Neural cell (in vitro differentiated cells): ENCODE results near the gene HOXA1. TPM values are rescaled to one million over a fixed set of nuclear protein-coding genes. Genes with fewer than 3 reads are reported as not detected.

Experiments
- H2AFZ ChIP-seq: fragments of 200-600, 300-800 bp; sonication (generic), shearing (Covaris generic); 2 replicates; pipeline ENCODE4 v1.6.0; 2014; ENCODE audit warnings: low read depth, mild to moderate bottlenecking, antibody characterized with exemption, low read length, moderate library complexity
- H3F3A ChIP-seq: fragments of 200-600 bp; shearing (Covaris generic); 2 replicates; pipeline ENCODE4 v1.6.1; 2016; ENCODE audit warnings: mild to moderate bottlenecking, moderate library complexity, mixed read lengths, antibody characterized with exemption, low read length; ENCODE audit not compliant: insufficient read depth, poor library complexity, severe bottlenecking
- H3K27ac ChIP-seq: fragments of 200-600, 300-800 bp; sonication (generic), shearing (Covaris generic); 2 replicates; pipeline ENCODE4 v1.5.1; 2014; ENCODE audit warnings: mild to moderate bottlenecking, low read length, moderate library complexity
- H3K27me3 ChIP-seq: fragments of 300-800, 200-600 bp; sonication (generic), shearing (Covaris generic); 2 replicates; pipeline ENCODE4 v1.6.0; 2014; ENCODE audit warnings: mild to moderate bottlenecking, low read depth, low read length, moderate library complexity; ENCODE audit not compliant: insufficient read depth
- H3K36me3 ChIP-seq: fragments of 300-800, 200-600 bp; sonication (generic), shearing (Covaris generic); 2 replicates; pipeline ENCODE4 v1.5.1; 2014; ENCODE audit warnings: mild to moderate bottlenecking, antibody characterized with exemption, low read length, moderate library complexity; ENCODE audit not compliant: insufficient read depth
- H3K4me2 ChIP-seq: fragments of 300-800, 200-600 bp; sonication (generic), shearing (Covaris generic); 2 replicates; pipeline ENCODE4 v1.6.0; 2014; ENCODE audit warnings: mild to moderate bottlenecking, low read length
- H3K4me3 ChIP-seq: fragments of 300-800, 200-600 bp; sonication (generic), shearing (Covaris generic); 2 replicates; pipeline ENCODE4 v1.5.1; 2014; ENCODE audit warnings: mild to moderate bottlenecking, low read length, moderate library complexity
- H3K79me2 ChIP-seq: fragments of 200-600 bp; shearing (Covaris generic); replicated peaks from 2 replicates; pipeline ENCODE4 v1.6.0; 2014; ENCODE audit warnings: mild to moderate bottlenecking, low read length, moderate library complexity; ENCODE audit not compliant: insufficient read depth
- H3K9ac ChIP-seq: fragments of 300-800, 200-600 bp; sonication (generic), shearing (Covaris generic); 2 replicates; pipeline ENCODE4 v1.6.1; 2016; ENCODE audit warnings: mild to moderate bottlenecking, low read length, mixed read lengths
- H3K9me2 ChIP-seq: fragments of 200-600 bp; shearing (Covaris generic); 2 replicates; pipeline ENCODE4 v1.6.1; 2016; ENCODE audit warnings: mild to moderate bottlenecking, low read length, mixed read lengths; ENCODE audit not compliant: insufficient read depth
- H3K9me3 ChIP-seq: fragments of 200-600, 300-800 bp; sonication (generic), shearing (Covaris generic); 2 replicates; pipeline ENCODE4 v1.6.1; 2016; ENCODE audit warnings: mild to moderate bottlenecking, mixed run types, low read length, moderate library complexity, mixed read lengths
- H4K20me1 ChIP-seq: fragments of 200-600 bp; shearing (Covaris generic); 2 replicates; pipeline ENCODE4 v1.6.1; 2016; ENCODE audit warnings: mild to moderate bottlenecking, mixed run types; ENCODE audit not compliant: insufficient read depth
- EP300 ChIP-seq: fragments of 450-650 bp; conservative IDR thresholded peaks from 2 replicates; pipeline ENCODE4 v1.6.1; 2014; ENCODE audit warnings: antibody characterized with exemption, mild to moderate bottlenecking, moderate library complexity; ENCODE audit not compliant: poor library complexity, severe bottlenecking
- EZH2 ChIP-seq: fragments of 200-600, 300-800 bp; shearing (Covaris generic), sonication (generic); IDR thresholded peaks from 2 replicates; pipeline ENCODE4 v1.6.1; 2014; ENCODE audit warnings: antibody characterized with exemption, low read length, borderline replicate concordance, mild to moderate bottlenecking; ENCODE audit not compliant: insufficient read depth, poor library complexity, severe bottlenecking
- MXI1 ChIP-seq: fragments of 450-650 bp; conservative IDR thresholded peaks from 2 replicates; pipeline ENCODE4 v1.6.1; 2014; ENCODE audit warnings: antibody characterized with exemption, mild to moderate bottlenecking; ENCODE audit not compliant: poor library complexity, severe bottlenecking
- POLR2AphosphoS5 ChIP-seq: IDR thresholded peaks from 2 replicates; pipeline ENCODE4 v1.6.1; 2012
- RAD21 ChIP-seq: fragments of 450-650 bp; conservative IDR thresholded peaks from 2 replicates; pipeline ENCODE4 v1.6.1; 2014; ENCODE audit warnings: antibody characterized with exemption, mild to moderate bottlenecking, moderate library complexity
- SMC3 ChIP-seq: fragments of 450-650 bp; conservative IDR thresholded peaks from 2 replicates; pipeline ENCODE4 v1.6.1; 2014; ENCODE audit warnings: antibody characterized with exemption, mild to moderate bottlenecking, moderate library complexity; ENCODE audit not compliant: poor library complexity
- TAF1 ChIP-seq: IDR thresholded peaks from 2 replicates; pipeline ENCODE4 v1.6.1; 2012; ENCODE audit warnings: low read depth
- polyA plus RNA-seq: library from polyadenylated mRNA; depleted of rRNA; stranded (reverse); fragments of >200 nt; gene quantifications from 2 replicates; pipeline ENCODE4 v1.2.3, GENCODE V29; 2014
- TF ChIP-seq, protein P1 (sequence below): IDR thresholded peaks from 2 replicates; pipeline ENCODE4 v1.6.1; 2012; ENCODE audit warnings: borderline replicate concordance
- TF ChIP-seq, protein P2 (sequence below): fragments of 450-650 bp; IDR thresholded peaks from 2 replicates; pipeline ENCODE4 v1.5.1; 2014; ENCODE audit warnings: antibody characterized with exemption, mild to moderate bottlenecking, moderate library complexity; ENCODE audit not compliant: poor library complexity, severe bottlenecking

Gene HOXA1
- polyA plus RNA-seq, 1 donor from 2014 or later: not detected

DNA sequence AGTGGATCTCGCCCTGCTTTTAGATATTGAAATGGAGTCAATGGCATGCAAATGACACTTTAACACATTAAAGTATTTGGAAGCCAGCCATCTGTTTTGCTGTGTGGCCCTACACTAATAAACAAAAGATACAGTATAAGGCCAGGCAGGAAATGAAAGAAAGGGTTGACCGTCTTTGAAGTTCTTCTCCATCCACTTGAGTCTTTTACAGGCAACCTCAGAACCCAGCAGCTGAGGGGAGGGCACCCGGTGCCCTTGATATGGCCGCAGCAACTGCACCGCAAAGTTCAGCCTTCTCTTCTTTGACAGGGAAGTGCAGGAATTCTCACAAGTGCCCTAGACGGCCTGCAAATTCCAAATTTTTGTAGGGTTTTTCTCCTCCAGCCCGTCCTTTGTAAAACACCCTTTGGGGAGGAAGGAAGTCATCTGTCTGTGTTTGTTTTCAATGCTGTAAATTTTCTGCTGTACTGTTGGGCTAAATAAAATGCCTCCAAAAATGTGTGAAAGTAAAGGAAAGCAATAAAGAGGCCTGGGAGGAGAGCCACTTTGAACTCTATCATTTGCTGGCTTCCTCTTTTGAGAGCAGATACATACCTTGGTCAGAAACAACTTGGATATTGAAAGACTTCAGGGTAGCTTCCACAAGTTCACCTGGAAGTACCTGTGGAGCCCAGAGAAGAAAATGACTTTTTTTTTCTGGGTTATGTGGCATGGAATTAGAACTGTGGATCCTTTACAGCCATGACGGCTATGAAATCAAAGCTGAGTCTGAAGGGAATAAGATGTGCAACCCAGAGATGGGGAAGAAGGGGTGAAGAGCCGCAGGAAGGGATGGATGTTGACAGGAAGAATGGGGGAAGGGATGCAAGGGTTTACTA lies 3.6 kb downstream of the HOXA1 start:
- Histone ChIP-seq H4K20me1 (no peaks in the 10 kb centered on the region), H3K27ac (no peak overlapping the region), H3K27me3 (peaks cover 99% of the 10 kb centered on the region), H3F3A (no peaks in the 10 kb centered on the region), H3K4me3 (no peak overlapping the region), H3K79me2 (no peaks in the 10 kb centered on the region), H3K9me3 (peaks cover 19% of the 10 kb centered on the region), H3K9ac (no peak overlapping the region), H3K4me2 (no peak overlapping the region), H3K9me2 (no peaks in the 10 kb centered on the region), H3K36me3 (no peaks in the 10 kb centered on the region), H2AFZ (no peak overlapping the region)
- no peak for TF ChIP-seq POLR2AphosphoS5
- no peak for TF ChIP-seq MXI1
- TF ChIP-seq TAF1: no peak
- no peak for TF ChIP-seq EZH2
- TF ChIP-seq SMC3: no peak
- TF ChIP-seq, protein P1, sequence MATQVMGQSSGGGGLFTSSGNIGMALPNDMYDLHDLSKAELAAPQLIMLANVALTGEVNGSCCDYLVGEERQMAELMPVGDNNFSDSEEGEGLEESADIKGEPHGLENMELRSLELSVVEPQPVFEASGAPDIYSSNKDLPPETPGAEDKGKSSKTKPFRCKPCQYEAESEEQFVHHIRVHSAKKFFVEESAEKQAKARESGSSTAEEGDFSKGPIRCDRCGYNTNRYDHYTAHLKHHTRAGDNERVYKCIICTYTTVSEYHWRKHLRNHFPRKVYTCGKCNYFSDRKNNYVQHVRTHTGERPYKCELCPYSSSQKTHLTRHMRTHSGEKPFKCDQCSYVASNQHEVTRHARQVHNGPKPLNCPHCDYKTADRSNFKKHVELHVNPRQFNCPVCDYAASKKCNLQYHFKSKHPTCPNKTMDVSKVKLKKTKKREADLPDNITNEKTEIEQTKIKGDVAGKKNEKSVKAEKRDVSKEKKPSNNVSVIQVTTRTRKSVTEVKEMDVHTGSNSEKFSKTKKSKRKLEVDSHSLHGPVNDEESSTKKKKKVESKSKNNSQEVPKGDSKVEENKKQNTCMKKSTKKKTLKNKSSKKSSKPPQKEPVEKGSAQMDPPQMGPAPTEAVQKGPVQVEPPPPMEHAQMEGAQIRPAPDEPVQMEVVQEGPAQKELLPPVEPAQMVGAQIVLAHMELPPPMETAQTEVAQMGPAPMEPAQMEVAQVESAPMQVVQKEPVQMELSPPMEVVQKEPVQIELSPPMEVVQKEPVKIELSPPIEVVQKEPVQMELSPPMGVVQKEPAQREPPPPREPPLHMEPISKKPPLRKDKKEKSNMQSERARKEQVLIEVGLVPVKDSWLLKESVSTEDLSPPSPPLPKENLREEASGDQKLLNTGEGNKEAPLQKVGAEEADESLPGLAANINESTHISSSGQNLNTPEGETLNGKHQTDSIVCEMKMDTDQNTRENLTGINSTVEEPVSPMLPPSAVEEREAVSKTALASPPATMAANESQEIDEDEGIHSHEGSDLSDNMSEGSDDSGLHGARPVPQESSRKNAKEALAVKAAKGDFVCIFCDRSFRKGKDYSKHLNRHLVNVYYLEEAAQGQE: no peak

DNA sequence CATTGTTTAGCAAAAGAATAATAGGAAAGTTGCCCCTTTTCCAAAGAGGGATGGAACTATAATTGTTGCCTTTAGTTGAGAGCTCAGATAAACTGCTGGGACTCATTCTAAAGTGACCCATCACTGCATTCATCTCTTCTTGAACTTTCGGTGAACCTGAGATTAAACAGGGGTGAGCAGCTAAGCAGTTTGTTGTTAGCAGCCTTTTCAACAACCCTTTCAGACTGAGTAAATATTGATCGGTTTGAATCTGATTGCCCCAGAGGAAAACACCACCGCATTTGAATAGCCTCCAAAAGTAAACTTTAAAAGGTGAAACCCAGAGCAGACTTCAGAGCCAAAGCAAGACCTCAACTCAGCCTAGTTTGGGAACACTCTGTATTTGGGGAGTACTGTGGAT lies 4.7 kb downstream of the HOXA1 start:
- Histone ChIP-seq H3K27me3 (peaks cover 99% of the 10 kb centered on the region), H2AFZ (no peak overlapping the region)
- no peak for TF ChIP-seq TAF1
- no peak for TF ChIP-seq POLR2AphosphoS5
- TF ChIP-seq EP300: no peak
- no peak for TF ChIP-seq EZH2
- TF ChIP-seq SMC3: no peak
- TF ChIP-seq MXI1: no peak
- TF ChIP-seq, protein P1: no peak
- TF ChIP-seq RAD21: no peak
- TF ChIP-seq, protein P2, sequence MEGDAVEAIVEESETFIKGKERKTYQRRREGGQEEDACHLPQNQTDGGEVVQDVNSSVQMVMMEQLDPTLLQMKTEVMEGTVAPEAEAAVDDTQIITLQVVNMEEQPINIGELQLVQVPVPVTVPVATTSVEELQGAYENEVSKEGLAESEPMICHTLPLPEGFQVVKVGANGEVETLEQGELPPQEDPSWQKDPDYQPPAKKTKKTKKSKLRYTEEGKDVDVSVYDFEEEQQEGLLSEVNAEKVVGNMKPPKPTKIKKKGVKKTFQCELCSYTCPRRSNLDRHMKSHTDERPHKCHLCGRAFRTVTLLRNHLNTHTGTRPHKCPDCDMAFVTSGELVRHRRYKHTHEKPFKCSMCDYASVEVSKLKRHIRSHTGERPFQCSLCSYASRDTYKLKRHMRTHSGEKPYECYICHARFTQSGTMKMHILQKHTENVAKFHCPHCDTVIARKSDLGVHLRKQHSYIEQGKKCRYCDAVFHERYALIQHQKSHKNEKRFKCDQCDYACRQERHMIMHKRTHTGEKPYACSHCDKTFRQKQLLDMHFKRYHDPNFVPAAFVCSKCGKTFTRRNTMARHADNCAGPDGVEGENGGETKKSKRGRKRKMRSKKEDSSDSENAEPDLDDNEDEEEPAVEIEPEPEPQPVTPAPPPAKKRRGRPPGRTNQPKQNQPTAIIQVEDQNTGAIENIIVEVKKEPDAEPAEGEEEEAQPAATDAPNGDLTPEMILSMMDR: no peak

More for the DNA sequence above, 4.7 kb downstream of the HOXA1 start:
- H3K4me2 ChIP-seq: no peak overlapping the region
- H4K20me1 ChIP-seq: no peaks in the 10 kb centered on the region
- no peak overlapping the region for H3K4me3 ChIP-seq
- H3K9ac ChIP-seq: no peak overlapping the region
- H3K79me2 ChIP-seq: no peaks in the 10 kb centered on the region
- H3F3A ChIP-seq: no peaks in the 10 kb centered on the region
- no peaks in the 10 kb centered on the region for H3K36me3 ChIP-seq
- H3K9me3 ChIP-seq: peaks cover 19% of the 10 kb centered on the region
- H3K27ac ChIP-seq: no peak overlapping the region
- H3K9me2 ChIP-seq: no peaks in the 10 kb centered on the region
